ENCODE data around the gene PRR23B. TPM values are rescaled to one million over a fixed set of nuclear protein-coding genes. Genes with fewer than 3 reads are reported as not detected.
"Not testable (repeated sequence)": the region's sequence is repeated elsewhere in the genome, so short reads cannot be mapped to it uniquely, and the experiment has no call there.

PRR23B gene
- polyA plus RNA-seq, 1 donor from 2014 or later = not detected

GRCh38 chr3:139032326-139033002 is 11.7 kb upstream of the PRR23B start:
- H3K4me2 ChIP-seq (ENCODE audit: low read length) = no peak overlapping the region
- H3K9me3 ChIP-seq (ENCODE audit: low read length) = peaks cover 6% of the 10 kb centered on the region
- no peak overlapping the region for H2AFZ ChIP-seq (ENCODE audit: low read depth, low read length)

GRCh38 chr3:139030576-139030975 is 9.8 kb upstream of the PRR23B start:
- H3K79me2 ChIP-seq (replicated peaks; ENCODE audit: insufficient read depth, low read length); H4K20me1 ChIP-seq (ENCODE audit: insufficient read depth); H3K27me3 ChIP-seq (ENCODE audit: insufficient read depth, low read depth, low read length); H2AFZ ChIP-seq (ENCODE audit: low read depth, low read length); H3K9me3 ChIP-seq (ENCODE audit: low read length); H3K4me3 ChIP-seq (ENCODE audit: low read length); H3K36me3 ChIP-seq (ENCODE audit: insufficient read depth, low read length); H3K9me2 ChIP-seq (ENCODE audit: insufficient read depth, low read length); H3K4me2 ChIP-seq (ENCODE audit: low read length); H3K27ac ChIP-seq (ENCODE audit: low read length); H3F3A ChIP-seq (ENCODE audit: insufficient read depth, low read length, poor library complexity, severe bottlenecking); H3K9ac ChIP-seq (ENCODE audit: low read length): not testable (repeated sequence)

More at GRCh38 chr3:139032326-139033002, 11.7 kb upstream of the PRR23B start:
- Histone ChIP-seq H3K27me3 (ENCODE audit: insufficient read depth, low read depth, low read length) (no peaks in the 10 kb centered on the region), H4K20me1 (ENCODE audit: insufficient read depth) (no peaks in the 10 kb centered on the region), H3K36me3 (ENCODE audit: insufficient read depth, low read length) (no peaks in the 10 kb centered on the region), H3K79me2 (replicated peaks; ENCODE audit: insufficient read depth, low read length) (no peaks in the 10 kb centered on the region), H3F3A (ENCODE audit: insufficient read depth, low read length, poor library complexity, severe bottlenecking) (no peaks in the 10 kb centered on the region), H3K9ac (ENCODE audit: low read length) (no peak overlapping the region), H3K27ac (ENCODE audit: low read length) (no peak overlapping the region), H3K4me3 (ENCODE audit: low read length) (no peak overlapping the region), H3K9me2 (ENCODE audit: insufficient read depth, low read length) (no peaks in the 10 kb centered on the region)
- TF ChIP-seq TAF1 (IDR thresholded peaks at IDR 0.05; ENCODE audit: low read depth) = no peak
- TF ChIP-seq, protein P1, sequence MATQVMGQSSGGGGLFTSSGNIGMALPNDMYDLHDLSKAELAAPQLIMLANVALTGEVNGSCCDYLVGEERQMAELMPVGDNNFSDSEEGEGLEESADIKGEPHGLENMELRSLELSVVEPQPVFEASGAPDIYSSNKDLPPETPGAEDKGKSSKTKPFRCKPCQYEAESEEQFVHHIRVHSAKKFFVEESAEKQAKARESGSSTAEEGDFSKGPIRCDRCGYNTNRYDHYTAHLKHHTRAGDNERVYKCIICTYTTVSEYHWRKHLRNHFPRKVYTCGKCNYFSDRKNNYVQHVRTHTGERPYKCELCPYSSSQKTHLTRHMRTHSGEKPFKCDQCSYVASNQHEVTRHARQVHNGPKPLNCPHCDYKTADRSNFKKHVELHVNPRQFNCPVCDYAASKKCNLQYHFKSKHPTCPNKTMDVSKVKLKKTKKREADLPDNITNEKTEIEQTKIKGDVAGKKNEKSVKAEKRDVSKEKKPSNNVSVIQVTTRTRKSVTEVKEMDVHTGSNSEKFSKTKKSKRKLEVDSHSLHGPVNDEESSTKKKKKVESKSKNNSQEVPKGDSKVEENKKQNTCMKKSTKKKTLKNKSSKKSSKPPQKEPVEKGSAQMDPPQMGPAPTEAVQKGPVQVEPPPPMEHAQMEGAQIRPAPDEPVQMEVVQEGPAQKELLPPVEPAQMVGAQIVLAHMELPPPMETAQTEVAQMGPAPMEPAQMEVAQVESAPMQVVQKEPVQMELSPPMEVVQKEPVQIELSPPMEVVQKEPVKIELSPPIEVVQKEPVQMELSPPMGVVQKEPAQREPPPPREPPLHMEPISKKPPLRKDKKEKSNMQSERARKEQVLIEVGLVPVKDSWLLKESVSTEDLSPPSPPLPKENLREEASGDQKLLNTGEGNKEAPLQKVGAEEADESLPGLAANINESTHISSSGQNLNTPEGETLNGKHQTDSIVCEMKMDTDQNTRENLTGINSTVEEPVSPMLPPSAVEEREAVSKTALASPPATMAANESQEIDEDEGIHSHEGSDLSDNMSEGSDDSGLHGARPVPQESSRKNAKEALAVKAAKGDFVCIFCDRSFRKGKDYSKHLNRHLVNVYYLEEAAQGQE (IDR thresholded peaks at IDR 0.05; ENCODE audit: borderline replicate concordance) = no peak
- TF ChIP-seq RAD21 (conservative IDR thresholded peaks at IDR 0.05) = no peak
- no peak for TF ChIP-seq EP300 (conservative IDR thresholded peaks at IDR 0.05; ENCODE audit: poor library complexity, severe bottlenecking)
- TF ChIP-seq POLR2AphosphoS5 (IDR thresholded peaks at IDR 0.05) = no peak
- no peak for TF ChIP-seq SMC3 (conservative IDR thresholded peaks at IDR 0.05; ENCODE audit: poor library complexity)
- TF ChIP-seq EZH2 (IDR thresholded peaks at IDR 0.05; ENCODE audit: borderline replicate concordance, insufficient read depth, low read length, poor library complexity, severe bottlenecking) = no peak
- no peak for TF ChIP-seq CTCF (IDR thresholded peaks at IDR 0.05; ENCODE audit: poor library complexity, severe bottlenecking)
- TF ChIP-seq MXI1 (conservative IDR thresholded peaks at IDR 0.05; ENCODE audit: poor library complexity, severe bottlenecking) = no peak
